ENCODE results near the gene CIB2. TPM values are rescaled to one million over a fixed set of nuclear protein-coding genes. Genes with fewer than 3 reads are reported as not detected.

The CIB2 gene
- total RNA-seq, 1 donor: 11.7 TPM

DNA sequence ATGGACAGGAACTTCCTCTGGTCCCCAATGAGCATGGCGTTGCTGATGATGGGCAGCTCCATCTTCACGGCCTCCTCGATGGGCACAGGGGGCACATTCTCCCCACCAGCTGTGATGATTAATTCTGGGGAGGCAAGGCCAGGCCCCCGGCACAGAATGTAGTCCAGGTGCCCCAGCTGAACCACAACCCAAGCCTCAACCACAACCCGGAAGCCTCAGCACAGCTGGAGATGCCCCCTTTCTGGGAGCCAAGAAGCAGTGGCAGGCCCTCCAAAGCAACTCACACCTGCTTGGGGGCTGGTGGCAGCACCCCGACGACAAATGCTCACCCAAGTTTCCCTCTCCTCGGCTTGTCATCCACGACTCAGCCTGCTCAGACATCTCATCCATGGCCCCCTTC lies 43.2 kb upstream of the CIB2 start:
- H3K4me3 ChIP-seq (ENCODE audit: low read depth, low read length): no peak overlapping the region
- no peak for DNase-seq (ENCODE audit: low read depth)
- TF ChIP-seq, protein P1, sequence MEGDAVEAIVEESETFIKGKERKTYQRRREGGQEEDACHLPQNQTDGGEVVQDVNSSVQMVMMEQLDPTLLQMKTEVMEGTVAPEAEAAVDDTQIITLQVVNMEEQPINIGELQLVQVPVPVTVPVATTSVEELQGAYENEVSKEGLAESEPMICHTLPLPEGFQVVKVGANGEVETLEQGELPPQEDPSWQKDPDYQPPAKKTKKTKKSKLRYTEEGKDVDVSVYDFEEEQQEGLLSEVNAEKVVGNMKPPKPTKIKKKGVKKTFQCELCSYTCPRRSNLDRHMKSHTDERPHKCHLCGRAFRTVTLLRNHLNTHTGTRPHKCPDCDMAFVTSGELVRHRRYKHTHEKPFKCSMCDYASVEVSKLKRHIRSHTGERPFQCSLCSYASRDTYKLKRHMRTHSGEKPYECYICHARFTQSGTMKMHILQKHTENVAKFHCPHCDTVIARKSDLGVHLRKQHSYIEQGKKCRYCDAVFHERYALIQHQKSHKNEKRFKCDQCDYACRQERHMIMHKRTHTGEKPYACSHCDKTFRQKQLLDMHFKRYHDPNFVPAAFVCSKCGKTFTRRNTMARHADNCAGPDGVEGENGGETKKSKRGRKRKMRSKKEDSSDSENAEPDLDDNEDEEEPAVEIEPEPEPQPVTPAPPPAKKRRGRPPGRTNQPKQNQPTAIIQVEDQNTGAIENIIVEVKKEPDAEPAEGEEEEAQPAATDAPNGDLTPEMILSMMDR (IDR thresholded peaks at IDR 0.05; ENCODE audit: insufficient read depth, low read depth, low read length): no peak

DNA sequence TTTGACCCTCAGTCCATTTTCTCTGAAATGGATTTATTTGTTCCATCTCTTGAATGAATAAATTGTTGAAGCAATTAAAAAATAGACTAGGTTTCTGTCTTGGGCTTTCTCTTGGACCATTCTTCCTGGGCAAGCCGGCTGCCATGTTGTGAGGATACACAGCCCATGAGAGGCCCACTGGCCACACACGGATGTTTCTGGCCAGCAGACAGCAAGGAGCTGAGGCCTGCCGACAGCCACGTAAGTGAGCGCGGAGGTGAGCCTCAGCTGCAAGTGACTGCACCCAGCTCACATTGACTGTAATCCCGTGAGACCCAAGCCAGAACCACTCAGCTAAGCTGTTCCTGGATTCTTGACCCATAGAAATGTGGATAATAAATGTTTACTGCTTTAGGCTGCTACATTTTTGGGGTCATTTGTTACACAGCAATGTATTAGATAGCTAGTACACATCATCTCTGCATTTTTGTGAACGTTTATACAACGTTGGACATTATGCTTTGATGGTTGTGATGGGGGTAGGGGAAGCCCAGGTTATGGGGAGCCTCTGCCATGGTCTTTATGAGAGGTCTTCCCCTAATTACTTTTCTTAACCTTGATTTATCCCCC lies 40.7 kb upstream of the CIB2 start:
- no peak for DNase-seq (ENCODE audit: low read depth)
- TF ChIP-seq, protein P1 (IDR thresholded peaks at IDR 0.05; ENCODE audit: insufficient read depth, low read depth, low read length): no peak

DNA sequence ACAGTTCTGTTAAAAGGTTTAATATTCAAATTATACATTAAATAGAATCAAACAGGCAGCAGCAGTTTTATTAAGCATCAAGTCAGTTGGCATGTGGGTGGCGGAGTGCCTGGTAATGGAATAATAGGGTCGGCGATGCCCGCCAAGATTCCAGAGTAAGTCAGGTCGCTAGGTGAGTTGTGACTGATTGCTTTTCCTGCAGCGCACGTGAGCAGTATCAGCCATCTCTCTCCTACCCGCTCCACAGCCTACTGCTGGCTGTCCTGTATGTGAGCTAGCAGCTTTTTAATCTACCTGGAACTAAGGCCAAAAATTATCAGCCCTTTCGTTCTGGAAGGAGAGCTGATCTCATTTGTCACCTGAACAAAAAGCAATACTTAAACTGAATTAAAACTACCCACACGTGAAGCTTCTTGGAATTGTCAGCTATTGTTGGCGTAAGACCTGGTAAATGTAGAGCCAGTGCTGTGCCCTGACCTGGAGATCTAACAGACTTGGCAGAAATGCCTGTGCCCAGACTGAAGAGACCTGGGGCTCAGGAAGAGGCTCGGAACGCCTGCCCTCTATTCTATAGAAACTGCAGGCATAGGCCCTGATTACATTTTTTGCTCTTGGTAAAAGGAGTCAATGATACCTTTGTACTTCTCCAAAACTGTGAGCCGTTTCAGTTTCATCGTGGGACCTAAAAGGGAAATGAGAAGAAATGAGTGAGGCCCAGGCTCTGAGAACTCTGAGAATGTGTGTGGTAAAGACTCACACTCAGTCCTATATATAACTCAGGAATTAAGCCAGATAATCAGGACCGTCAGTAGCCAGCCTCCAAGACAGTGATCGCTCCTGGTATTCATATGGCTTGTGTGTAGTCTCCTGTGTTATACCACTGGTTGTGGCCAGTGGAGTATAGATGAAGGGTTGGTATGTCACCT lies 39.9 kb upstream of the CIB2 start:
- no peak for DNase-seq (ENCODE audit: low read depth)
- TF ChIP-seq, protein P1 (IDR thresholded peaks at IDR 0.05; ENCODE audit: insufficient read depth, low read depth, low read length): no peak
- no peak overlapping the region for H3K4me3 ChIP-seq (ENCODE audit: low read depth, low read length)

More for the DNA sequence above, 40.7 kb upstream of the CIB2 start:
- H3K4me3 ChIP-seq (ENCODE audit: low read depth, low read length): no peak overlapping the region

DNA sequence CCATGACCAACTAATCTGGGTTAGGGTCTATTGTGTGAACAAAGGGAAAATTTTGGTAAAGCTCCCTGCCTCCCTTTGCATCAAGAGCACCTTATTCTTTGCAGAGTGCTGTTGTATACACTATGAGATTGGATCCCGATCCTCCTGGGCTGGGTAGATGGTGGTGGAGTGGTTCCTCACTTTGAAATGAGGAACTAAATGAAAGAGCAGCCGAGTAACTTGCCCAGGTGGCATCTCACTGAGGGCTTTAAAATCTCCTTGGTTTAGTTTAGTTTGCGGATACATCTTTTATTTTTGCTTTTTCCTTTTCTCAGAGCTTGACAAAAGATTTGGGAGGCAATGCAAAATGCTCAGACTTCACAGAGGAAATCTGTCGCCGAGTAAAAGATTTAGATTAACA lies 37.4 kb upstream of the CIB2 start:
- no peak for DNase-seq (ENCODE audit: low read depth)
- H3K4me3 ChIP-seq (ENCODE audit: low read depth, low read length): no peak overlapping the region
- TF ChIP-seq, protein P1 (IDR thresholded peaks at IDR 0.05; ENCODE audit: insufficient read depth, low read depth, low read length): no peak

DNA sequence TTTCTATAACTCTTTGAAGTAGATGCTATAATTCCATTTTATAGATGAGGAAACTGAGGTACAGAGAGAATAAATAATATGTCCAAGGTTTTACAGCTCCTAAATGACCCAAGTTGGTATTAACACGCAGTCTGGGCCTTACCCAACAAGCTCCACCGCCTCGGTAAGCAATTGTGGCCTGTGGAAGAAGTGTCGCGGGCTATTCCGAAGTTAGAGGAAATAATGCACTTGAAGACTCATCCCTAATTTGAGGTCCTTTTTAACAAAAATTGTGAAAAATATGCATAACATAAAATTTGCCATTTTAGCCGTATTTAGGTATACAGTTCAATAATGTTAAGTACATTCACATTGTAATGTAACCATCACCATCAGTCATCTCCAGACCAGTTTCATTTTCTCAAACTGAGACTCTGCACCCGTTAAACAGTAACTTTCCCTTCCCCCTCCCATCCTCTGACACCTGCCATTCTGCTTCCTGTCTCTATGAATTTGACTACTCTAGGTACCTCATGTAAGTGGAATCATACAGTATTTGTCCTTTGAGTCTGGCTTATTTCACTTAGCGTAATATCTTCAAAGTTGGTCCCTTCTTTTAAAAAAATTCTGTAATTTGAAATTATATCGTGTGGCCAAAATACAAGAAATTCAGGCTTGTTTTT lies 36.1 kb upstream of the CIB2 start:
- DNase-seq (ENCODE audit: low read depth): no peak
- H3K4me3 ChIP-seq (ENCODE audit: low read depth, low read length): no peak overlapping the region
- TF ChIP-seq, protein P1 (IDR thresholded peaks at IDR 0.05; ENCODE audit: insufficient read depth, low read depth, low read length): no peak

DNA sequence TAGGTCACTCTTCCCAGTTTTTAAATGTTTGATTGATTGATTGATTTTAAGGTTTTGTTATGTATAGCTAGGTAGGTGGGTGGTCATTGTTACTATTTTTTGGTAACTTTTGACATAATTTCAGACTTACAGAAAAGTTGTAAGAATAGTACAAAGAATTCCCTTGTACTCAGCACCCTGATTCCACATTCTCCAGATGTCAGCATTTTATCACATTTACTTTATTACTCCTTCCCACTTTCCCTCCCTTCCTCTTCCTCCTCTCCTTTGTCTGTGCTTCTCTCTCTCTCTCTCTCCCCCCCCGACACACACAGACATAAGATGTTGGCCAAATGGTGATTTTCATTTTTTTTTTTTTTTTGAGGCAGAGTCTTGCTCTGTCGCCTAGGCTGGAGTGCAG lies 32.8 kb upstream of the CIB2 start:
- H3K4me3 ChIP-seq (ENCODE audit: low read depth, low read length): no peak overlapping the region
- no peak for DNase-seq (ENCODE audit: low read depth)
- TF ChIP-seq, protein P1 (IDR thresholded peaks at IDR 0.05; ENCODE audit: insufficient read depth, low read depth, low read length): no peak

Measured in fibroblast of villous mesenchyme (primary cell).